ENCODE results near the gene EGFR. TPM values are rescaled to one million over a fixed set of nuclear protein-coding genes. Genes with fewer than 3 reads are reported as not detected.

The EGFR gene
- total and polyA plus RNA-seq, 2 experiments from 2014 or later: 0.51 to 0.57 TPM

DNA sequence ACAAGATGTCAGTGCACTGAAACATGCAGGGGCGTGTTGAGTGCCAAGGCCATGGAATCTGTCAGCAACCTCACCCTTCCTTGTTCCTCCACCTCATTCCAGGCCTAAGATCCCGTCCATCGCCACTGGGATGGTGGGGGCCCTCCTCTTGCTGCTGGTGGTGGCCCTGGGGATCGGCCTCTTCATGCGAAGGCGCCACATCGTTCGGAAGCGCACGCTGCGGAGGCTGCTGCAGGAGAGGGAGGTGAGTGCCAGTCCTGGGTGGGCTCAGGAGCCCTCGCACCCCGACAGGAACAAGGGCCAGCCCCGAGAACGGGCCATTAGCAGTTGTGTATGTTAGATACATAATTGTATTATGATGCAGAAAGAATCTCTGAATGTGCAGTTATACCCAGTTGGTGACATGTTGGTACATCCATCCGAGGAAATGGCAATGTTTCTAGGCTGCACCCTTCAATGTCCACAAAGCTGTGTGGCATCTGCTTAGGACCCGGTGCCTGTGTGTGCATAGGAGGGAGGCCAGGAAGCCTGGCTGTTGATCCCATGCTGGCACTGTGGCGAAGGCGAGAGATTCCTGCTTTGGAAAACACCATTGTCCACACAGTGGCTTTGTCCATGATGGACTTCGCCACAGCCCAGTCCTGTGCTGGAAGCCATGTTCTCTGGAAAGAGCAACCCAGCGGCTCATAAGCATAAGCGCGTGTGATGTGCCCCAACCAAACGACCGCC is 154.2 kb downstream of the EGFR start:
- H3K36me3 ChIP-seq: no peaks in the 10 kb centered on the region
- no peaks in the 10 kb centered on the region for H3K9me3 ChIP-seq (ENCODE audit: low read depth)
- H3K4me3 ChIP-seq: no peak overlapping the region
- no peaks in the 10 kb centered on the region for H3K4me1 ChIP-seq (ENCODE audit: low read depth)
- no peaks in the 10 kb centered on the region for H3K27me3 ChIP-seq
- no peak for DNase-seq (ENCODE audit: low read depth in 1 of 2, low spot score in 1 of 2)
- no peak overlapping the region for H3K27ac ChIP-seq
- TF ChIP-seq, protein P1, sequence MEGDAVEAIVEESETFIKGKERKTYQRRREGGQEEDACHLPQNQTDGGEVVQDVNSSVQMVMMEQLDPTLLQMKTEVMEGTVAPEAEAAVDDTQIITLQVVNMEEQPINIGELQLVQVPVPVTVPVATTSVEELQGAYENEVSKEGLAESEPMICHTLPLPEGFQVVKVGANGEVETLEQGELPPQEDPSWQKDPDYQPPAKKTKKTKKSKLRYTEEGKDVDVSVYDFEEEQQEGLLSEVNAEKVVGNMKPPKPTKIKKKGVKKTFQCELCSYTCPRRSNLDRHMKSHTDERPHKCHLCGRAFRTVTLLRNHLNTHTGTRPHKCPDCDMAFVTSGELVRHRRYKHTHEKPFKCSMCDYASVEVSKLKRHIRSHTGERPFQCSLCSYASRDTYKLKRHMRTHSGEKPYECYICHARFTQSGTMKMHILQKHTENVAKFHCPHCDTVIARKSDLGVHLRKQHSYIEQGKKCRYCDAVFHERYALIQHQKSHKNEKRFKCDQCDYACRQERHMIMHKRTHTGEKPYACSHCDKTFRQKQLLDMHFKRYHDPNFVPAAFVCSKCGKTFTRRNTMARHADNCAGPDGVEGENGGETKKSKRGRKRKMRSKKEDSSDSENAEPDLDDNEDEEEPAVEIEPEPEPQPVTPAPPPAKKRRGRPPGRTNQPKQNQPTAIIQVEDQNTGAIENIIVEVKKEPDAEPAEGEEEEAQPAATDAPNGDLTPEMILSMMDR (IDR thresholded peaks at IDR 0.05; ENCODE audit: low read depth, low read length): no peak

DNA sequence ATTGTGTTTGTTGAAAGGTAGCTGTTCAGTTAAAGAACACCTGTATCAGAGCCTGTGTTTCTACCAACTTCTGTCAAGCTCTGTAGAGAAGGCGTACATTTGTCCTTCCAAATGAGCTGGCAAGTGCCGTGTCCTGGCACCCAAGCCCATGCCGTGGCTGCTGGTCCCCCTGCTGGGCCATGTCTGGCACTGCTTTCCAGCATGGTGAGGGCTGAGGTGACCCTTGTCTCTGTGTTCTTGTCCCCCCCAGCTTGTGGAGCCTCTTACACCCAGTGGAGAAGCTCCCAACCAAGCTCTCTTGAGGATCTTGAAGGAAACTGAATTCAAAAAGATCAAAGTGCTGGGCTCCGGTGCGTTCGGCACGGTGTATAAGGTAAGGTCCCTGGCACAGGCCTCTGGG is 154.9 kb downstream of the EGFR start:
- TF ChIP-seq, protein P1 (IDR thresholded peaks at IDR 0.05; ENCODE audit: low read depth, low read length): no peak
- no peak overlapping the region for H3K27ac ChIP-seq
- no peak overlapping the region for H3K4me3 ChIP-seq
- no peaks in the 10 kb centered on the region for H3K4me1 ChIP-seq (ENCODE audit: low read depth)
- H3K9me3 ChIP-seq (ENCODE audit: low read depth): no peaks in the 10 kb centered on the region
- no peak for DNase-seq (ENCODE audit: low read depth in 1 of 2, low spot score in 1 of 2)
- no peaks in the 10 kb centered on the region for H3K36me3 ChIP-seq
- H3K27me3 ChIP-seq: no peaks in the 10 kb centered on the region

DNA sequence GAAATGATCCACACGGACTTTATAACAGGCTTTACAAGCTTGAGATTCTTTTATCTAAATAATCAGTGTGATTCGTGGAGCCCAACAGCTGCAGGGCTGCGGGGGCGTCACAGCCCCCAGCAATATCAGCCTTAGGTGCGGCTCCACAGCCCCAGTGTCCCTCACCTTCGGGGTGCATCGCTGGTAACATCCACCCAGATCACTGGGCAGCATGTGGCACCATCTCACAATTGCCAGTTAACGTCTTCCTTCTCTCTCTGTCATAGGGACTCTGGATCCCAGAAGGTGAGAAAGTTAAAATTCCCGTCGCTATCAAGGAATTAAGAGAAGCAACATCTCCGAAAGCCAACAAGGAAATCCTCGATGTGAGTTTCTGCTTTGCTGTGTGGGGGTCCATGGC is 155.6 kb downstream of the EGFR start:
- Histone ChIP-seq H3K36me3 (no peaks in the 10 kb centered on the region), H3K4me3 (no peak overlapping the region), H3K27me3 (no peaks in the 10 kb centered on the region), H3K27ac (no peak overlapping the region), H3K9me3 (ENCODE audit: low read depth) (no peaks in the 10 kb centered on the region), H3K4me1 (ENCODE audit: low read depth) (no peaks in the 10 kb centered on the region)
- DNase-seq (ENCODE audit: low read depth in 1 of 2, low spot score in 1 of 2): no peak
- TF ChIP-seq, protein P1 (IDR thresholded peaks at IDR 0.05; ENCODE audit: low read depth, low read length): no peak

DNA sequence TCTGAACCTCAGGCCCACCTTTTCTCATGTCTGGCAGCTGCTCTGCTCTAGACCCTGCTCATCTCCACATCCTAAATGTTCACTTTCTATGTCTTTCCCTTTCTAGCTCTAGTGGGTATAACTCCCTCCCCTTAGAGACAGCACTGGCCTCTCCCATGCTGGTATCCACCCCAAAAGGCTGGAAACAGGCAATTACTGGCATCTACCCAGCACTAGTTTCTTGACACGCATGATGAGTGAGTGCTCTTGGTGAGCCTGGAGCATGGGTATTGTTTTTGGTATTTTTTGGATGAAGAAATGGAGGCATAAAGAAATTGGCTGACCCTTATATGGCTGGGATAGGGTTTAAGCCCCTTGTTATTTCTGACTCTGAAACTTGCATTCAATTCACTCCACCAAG is 156.0 kb downstream of the EGFR start:
- no peaks in the 10 kb centered on the region for H3K27me3 ChIP-seq
- no peaks in the 10 kb centered on the region for H3K4me1 ChIP-seq (ENCODE audit: low read depth)
- no peak for DNase-seq (ENCODE audit: low read depth in 1 of 2, low spot score in 1 of 2)
- TF ChIP-seq, protein P1 (IDR thresholded peaks at IDR 0.05; ENCODE audit: low read depth, low read length): no peak
- H3K36me3 ChIP-seq: no peaks in the 10 kb centered on the region
- no peak overlapping the region for H3K27ac ChIP-seq
- H3K4me3 ChIP-seq: no peak overlapping the region
- no peaks in the 10 kb centered on the region for H3K9me3 ChIP-seq (ENCODE audit: low read depth)

DNA sequence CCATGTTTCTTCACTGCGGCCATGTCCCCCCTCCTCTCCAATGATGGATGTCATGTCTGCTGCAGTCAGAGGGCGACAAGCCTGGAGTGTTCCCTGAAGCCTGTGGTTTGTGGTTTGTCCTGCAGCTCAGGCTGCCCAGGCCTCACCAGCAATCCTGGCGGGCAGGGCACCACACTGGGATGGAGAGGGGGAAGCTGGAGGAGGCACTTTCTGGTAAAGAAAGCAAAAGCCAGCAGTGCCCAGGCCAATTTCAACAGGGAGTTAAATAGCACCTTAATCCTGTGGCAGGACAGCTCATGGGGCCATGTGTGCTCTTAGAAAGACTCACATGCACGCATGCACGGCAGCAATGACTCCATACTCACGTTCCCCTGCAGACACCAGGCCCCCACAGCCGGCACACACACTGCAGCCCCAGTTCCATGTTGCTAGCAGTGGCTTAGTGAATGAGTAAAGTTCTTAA is 158.3 kb downstream of the EGFR start:
- Histone ChIP-seq H3K27ac (no peak overlapping the region), H3K27me3 (no peaks in the 10 kb centered on the region), H3K36me3 (no peaks in the 10 kb centered on the region), H3K4me3 (no peak overlapping the region), H3K4me1 (ENCODE audit: low read depth) (no peaks in the 10 kb centered on the region), H3K9me3 (ENCODE audit: low read depth) (no peaks in the 10 kb centered on the region)
- DNase-seq (ENCODE audit: low read depth in 1 of 2, low spot score in 1 of 2): no peak
- TF ChIP-seq, protein P1 (IDR thresholded peaks at IDR 0.05; ENCODE audit: low read depth, low read length): no peak

All from cardiac muscle cell (in vitro differentiated cells and primary cell).